GM18858 (cell line): Measurements from ENCODE around the gene DDR2.

ENCODE experiments used
- ATAC-seq: cut with Tn5 transposase; IDR thresholded peaks from one replicate; pipeline ENCODE4 v1.9.1; 2021; ENCODE audit not compliant: unreplicated experiment

The DDR2 gene

GRCh38 chr1:162695687-162696086 is 63.4 kb downstream of the DDR2 start:
- ATAC-seq = no peak

GRCh38 chr1:162696286-162696862 is 64.1 kb downstream of the DDR2 start:
- no peak for ATAC-seq

DNA sequence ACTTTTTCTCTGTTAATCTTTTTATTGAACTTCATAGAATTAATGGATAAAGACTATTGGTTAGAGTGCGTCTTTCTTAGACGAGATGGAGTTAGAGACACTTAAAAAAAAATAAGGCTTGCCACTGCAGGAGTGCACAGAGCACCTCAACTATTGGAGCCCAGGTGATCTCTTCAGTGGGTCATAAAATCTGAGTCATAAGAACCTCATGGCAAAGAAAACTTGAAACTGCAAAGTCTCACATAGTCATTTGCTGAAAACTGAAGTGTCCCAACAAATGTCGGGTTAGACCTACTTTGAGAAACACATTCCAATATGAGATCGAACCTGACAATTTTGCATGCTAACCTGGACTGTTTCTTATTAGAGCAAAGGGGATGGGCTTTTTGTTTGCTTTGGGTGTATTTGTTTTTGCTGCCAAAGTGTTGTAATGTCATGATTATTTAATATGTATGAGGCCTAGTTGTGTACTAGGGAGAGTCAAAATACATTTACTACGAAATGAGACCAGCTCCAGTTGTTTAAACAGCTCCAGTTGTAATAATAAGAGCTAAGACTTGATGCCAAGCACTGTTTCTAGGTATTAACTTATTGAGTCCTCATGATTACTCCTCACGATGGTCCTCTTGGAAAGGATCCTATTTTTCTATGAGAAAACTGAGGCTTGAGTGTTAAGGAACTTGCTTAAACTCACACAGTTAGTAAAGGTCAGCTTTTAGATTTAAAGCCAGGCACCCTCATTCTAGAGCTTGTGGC is 65.1 kb downstream of the DDR2 start:
- ATAC-seq = no peak

DNA sequence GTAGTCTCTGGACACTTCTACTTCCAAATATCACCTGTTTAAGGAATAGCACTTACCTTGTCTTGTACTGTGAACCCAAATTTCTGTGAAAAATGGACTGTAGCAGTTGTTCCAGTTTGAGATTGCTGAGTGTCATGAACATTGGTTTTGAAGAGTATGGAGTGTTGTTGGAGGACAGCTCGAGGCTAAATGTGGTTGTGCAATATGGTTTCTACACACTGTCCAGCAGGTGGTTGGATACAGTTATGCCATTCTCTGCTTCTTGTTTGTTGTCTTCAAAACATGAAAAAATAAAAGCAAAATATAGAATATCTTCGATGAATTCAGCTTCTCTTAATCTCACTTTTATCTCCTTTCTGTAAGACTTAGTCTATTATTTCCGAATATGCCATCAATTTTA is 67.1 kb downstream of the DDR2 start:
- no peak for ATAC-seq

GRCh38 chr1:162700131-162700530 is 67.9 kb downstream of the DDR2 start:
- no peak for ATAC-seq

DNA sequence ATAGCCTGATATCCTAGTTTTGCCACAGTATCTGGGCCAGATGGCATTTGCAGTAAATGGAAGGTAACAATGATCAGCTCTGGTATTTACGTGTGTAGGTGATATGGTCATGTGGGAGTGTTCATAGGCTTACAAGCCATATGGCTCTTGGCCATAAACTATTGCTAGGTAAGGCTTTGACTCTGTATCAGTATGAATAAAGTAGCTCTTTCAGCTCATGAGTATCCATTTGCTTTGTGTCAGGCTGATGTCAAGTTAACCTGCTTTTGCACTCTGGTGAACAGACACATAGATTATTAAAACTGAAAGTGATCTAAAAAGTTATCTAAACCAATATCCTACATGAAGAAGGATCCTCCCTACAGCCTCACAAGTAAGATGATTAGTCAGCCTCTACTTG is 69.0 kb downstream of the DDR2 start:
- no peak for ATAC-seq

GRCh38 chr1:162702628-162703027 is 70.4 kb downstream of the DDR2 start:
- no peak for ATAC-seq

- no peak for ATAC-seq
Measured at GRCh38 chr1:162703708-162704107, 71.4 kb downstream of the DDR2 start.

- ATAC-seq = no peak
Measured at GRCh38 chr1:162704673-162705424, 72.6 kb downstream of the DDR2 start.

- ATAC-seq = no peak
Measured at GRCh38 chr1:162706003-162706402, 73.7 kb downstream of the DDR2 start.

GRCh38 chr1:162706606-162707005 is 74.3 kb downstream of the DDR2 start:
- no peak for ATAC-seq

DNA sequence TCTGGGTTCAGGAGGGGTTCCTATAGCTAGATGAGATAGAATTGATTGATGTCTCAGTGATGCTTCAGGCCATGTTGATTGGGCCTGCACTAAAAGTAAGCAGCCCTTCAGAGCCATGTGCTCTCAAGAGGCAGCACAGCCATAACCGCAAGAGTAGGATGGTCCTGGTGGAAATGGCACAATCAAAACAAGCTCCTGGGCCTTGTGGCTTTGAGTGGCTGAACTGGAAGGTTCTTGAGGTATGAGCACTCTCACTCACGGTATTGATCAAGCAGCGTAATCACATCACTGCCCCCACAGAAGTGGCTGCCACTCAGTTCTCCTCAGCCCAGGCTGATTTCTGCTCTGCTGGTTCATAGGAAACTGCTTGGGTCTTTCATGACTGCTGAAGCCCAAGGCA is 76.0 kb downstream of the DDR2 start:
- no peak for ATAC-seq

DNA sequence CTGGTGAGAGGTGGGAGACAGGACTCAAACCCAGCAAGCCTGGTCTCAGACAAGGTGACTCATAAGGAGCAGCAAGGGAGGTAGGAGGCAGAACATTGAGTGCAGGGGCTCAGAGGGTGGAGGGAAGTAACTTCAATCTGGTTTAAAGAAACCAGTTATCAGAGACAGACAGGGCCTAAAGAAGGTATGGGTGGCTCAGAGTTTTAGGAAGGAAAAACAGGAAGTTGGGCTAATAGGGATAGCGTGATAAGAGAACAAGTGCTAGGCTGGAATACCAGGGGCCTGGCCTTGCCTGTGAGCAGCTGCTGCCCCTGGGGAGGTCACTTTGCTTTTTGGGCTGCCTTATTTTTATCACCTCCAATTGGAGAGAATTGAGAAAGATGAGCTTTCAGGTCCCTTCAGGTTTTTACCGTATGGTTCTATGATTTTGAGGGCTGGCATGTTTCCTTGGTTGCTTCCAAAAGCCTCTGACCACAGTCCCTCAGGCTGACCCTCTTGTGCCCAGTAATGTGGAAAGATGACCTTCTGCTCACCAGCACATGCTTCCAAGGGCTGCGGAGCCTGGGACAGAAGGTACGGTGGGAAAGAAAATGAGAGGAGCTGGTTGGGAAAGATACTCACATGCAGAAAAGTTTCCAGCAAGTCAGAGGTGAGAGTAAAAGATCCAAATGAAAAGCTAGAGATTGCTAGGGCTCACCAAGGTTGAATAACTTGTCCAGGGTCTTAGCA is 77.0 kb downstream of the DDR2 start:
- ATAC-seq = no peak

DNA sequence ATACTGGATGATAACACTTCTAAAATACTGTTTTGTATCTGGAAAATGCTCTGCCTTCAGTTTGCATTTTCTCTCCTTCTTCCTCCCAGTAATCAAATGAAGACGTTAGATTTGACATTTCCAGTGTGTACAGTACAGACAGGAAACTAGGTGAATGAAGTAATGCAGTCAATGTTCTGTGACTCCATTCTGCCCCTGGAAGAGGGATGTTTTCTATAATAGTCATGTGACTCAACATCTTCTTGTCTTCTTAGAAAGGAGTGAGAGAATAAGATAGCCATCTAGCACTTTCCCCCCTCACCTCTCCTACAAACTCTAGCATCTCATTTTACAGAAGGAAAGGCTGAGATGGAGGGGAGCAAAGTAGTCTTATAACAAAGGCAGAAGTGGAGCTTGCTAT is 77.6 kb downstream of the DDR2 start:
- no peak for ATAC-seq

DNA sequence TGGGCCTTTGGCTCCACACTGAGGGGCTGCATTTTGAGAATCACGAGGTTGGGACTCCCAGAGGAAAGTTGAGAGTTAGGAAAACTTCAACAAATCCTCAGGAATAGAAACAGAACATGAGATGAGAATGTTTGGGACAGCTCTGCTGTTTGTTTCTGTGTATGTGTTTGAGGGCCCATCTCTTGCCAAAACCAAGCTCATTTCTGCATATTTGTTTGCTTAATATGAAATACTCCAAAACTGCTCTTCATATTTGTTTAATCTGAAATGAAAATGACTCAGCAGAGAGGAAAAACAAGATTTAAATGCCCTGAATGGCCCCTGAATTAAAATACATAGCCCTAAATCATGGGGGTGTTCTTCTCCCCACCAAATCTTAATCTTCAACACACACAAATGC is 78.1 kb downstream of the DDR2 start:
- no peak for ATAC-seq

DNA sequence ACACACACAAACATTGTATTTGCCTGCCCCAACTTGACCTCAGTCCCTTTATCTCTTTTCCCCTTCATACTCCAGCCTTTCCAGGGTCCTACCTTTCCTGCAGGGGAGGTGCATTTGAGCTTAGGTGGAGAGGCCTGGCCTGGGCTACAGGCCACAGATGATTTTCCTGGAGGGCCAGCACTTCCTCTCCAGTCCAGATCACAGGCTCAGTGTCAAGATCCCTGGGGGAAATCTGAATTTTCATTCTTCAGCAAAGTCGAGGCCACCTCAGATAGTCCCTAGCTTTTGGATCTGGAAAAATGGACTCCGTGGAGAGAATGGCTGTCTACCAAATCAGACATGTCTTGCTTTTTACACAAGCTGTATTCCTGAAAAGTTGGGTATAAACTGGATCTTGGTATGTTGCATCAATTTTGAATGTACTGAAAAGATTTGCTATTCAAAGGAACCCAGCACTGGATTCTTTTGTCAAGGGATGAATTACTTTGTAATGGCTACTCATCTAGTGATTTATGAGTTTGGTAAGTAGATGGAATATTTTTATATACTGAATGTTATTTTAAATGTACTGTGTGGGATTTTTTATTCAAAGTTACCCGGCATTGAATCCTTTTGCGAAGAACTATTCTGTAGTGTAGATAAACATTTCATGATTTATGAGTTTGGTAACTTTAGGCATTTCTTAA is 78.7 kb downstream of the DDR2 start:
- ATAC-seq = no peak

- ATAC-seq = no peak
Measured at GRCh38 chr1:162712317-162713029, 80.2 kb downstream of the DDR2 start.

DNA sequence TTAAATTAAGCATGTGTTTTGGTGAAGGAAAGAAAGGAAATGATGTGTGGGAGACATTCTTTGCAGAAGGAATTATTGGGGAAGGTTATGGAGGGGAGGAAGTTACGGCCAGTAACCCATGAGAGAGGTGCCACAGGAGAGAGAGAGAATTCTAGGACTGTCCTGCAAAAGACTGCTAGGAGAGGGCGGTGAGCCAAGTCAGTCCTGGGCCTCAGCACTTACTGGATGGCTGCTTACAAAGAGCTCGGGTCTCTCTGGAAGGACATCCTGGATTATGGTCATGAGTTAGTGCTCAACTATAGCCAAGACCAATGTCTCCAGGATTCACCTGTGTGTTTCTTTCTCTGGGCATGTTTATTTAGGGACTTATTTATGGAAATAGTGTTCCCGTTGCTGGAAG is 83.9 kb downstream of the DDR2 start:
- no peak for ATAC-seq

GRCh38 chr1:162716552-162716951 is 84.3 kb downstream of the DDR2 start:
- ATAC-seq = no peak

GRCh38 chr1:162717548-162718184 is 85.4 kb downstream of the DDR2 start:
- no peak for ATAC-seq
